Activated naive CD4-positive, alpha-beta T cell treated with anti-CD3 and anti-CD28 coated beads, Interleukin-2, amount 10 ng/mL, durations not matched to agents 5 hours and 36 hours (primary cell): ENCODE data around the gene INO80D. TPM values are rescaled to one million over a fixed set of nuclear protein-coding genes. Genes with fewer than 3 reads are reported as not detected.

Experiments
- total RNA-seq, 2 experiments: library from RNA; stranded (reverse); gene quantifications; one replicate each; pipeline ENCODE4 v1.2.3, GENCODE V29; 2021

INO80D gene, protein sequence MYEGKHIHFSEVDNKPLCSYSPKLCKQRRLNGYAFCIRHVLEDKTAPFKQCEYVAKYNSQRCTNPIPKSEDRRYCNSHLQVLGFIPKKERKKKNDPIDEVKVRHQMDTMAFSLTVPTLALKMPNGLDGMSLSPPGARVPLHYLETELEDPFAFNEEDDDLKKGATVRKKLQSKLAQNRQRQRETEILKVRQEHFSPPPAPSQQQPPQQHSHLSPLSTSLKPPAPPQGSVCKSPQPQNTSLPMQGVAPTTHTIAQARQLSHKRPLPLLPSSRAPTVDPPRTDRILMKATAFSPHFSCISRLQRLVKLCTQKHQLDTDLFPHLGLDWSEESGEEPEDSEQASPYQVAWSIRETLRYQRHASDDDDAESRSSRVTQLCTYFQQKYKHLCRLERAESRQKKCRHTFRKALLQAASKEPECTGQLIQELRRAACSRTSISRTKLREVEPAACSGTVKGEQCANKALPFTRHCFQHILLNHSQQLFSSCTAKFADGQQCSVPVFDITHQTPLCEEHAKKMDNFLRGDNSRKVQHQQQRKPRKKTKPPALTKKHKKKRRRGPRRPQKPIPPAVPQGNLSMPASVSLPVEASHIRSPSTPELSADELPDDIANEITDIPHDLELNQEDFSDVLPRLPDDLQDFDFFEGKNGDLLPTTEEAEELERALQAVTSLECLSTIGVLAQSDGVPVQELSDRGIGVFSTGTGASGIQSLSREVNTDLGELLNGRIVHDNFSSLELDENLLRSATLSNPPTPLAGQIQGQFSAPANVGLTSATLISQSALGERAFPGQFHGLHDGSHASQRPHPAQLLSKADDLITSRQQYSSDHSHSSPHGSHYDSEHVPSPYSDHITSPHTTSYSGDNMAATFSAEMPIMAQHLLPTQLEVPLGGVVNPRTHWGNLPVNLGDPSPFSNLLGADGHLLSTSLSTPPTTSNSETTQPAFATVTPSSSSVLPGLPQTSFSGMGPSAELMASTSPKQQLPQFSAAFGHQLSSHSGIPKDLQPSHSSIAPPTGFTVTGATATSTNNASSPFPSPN
- 10 to 100 TPM; 24.4 to 26.3 TPM for total RNA-seq

DNA sequence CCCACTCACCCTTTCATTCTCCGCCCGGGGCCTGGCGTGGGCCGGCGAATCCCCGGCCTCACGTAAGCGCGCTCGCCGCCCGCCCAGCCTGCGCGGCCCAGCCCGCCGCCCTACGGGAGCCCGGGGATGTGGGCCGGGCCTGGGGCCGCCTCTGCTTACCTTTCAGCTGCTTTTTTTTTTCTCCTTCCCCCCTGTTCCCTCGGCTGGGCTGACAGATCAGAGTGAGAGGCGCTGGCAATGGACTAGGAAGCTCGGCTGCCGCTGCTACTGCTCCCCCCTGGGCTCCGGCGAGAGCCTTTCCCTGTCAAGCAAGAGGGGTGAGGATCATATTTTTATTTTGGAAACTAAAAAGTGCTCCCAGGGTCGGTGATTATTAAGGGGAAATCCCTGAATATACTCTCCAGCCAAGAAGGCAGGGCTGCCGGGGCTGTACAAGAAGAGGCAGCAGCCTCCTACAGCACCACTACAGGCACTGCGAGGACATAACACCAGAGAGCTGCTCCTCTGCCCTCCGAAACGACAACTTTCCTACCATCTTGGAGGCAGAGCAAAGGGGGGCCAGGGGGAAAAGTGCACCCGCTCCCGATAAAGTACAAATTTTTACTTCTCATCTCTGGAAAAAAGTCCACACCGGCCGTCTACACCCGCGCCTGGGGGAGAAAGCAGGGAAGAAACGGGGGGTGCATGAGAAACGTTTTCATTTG is at the start of gene INO80D:
INO80D (minus strand) TSS at position 433 of the 704 bp plus-strand sequence. CDS start 23,158 bp downstream, outside the sequence.

Other genes with a start within 250 kb of the INO80D start
- gene NDUFS1, start 73.3 kb upstream of the INO80D start, total RNA-seq, result 10 to 100 TPM; 54.4 to 55.9 TPM
- 1,000 to 10,000 TPM in 1 of 2 experiments, 100 to 1,000 TPM in 1; 965 to 1,008 TPM for gene EEF1B2, start 73.7 kb upstream of the INO80D start, total RNA-seq
- gene ZDBF2, start 188.5 kb upstream of the INO80D start, total RNA-seq, result 10 to 100 TPM; 13.6 to 14.3 TPM